MM.1S (cell line): Measurements from ENCODE around the gene SLC27A4.

Experiments
- DNase-seq: peaks from one replicate; pipeline ENCODE4 v3.0.0-alpha.2; 2015
- H2AFZ ChIP-seq: fragments of 300-600 bp; sonication (generic); 2 replicates; pipeline ENCODE4 v1.6.0; 2016; ENCODE audit warnings: antibody characterized with exemption, low read length
- H3F3A ChIP-seq: fragments of 300-600 bp; sonication (generic); 2 replicates; pipeline ENCODE4 v1.6.1; 2016; ENCODE audit warnings: mild to moderate bottlenecking, antibody characterized with exemption, low read length, moderate library complexity, mixed read lengths; ENCODE audit not compliant: insufficient read depth
- H3K27ac ChIP-seq: fragments of 300-600 bp; sonication (generic); 2 replicates; pipeline ENCODE4 v1.5.1; 2016; ENCODE audit warnings: mild to moderate bottlenecking, low read length
- H3K27me3 ChIP-seq: fragments of 300-600 bp; sonication (generic); replicated peaks from 2 replicates; pipeline ENCODE4 v1.6.0; 2016; ENCODE audit warnings: low read length; ENCODE audit not compliant: insufficient read depth
- H3K36me3 ChIP-seq: fragments of 300-600 bp; sonication (generic); replicated peaks from 2 replicates; pipeline ENCODE4 v1.6.1; 2016; ENCODE audit warnings: mild to moderate bottlenecking, low read length, mixed read lengths; ENCODE audit not compliant: insufficient read depth
- H3K4me1 ChIP-seq: fragments of 300-600 bp; sonication (generic); 2 replicates; pipeline ENCODE4 v1.6.1; 2016; ENCODE audit warnings: low read length, mixed read lengths
- H3K4me2 ChIP-seq: fragments of 300-600 bp; sonication (generic); 2 replicates; pipeline ENCODE4 v1.6.0; 2016; ENCODE audit warnings: low read depth, low read length
- H3K4me3 ChIP-seq: fragments of 300-600 bp; sonication (generic); 2 replicates; pipeline ENCODE4 v1.5.1; 2016; ENCODE audit warnings: low read length, mixed read lengths
- H3K79me2 ChIP-seq: fragments of 300-600 bp; sonication (generic); 2 replicates; pipeline ENCODE4 v1.6.1; 2016; ENCODE audit warnings: mixed run types, low read length, mixed read lengths
- H3K9ac ChIP-seq: fragments of 300-600 bp; sonication (generic); 2 replicates; pipeline ENCODE4 v1.6.1; 2016; ENCODE audit warnings: low read length, mixed read lengths
- H3K9me2 ChIP-seq: fragments of 300-600 bp; sonication (generic); replicated peaks from 2 replicates; pipeline ENCODE4 v1.6.1; 2016; ENCODE audit warnings: mild to moderate bottlenecking, low read length, mixed read lengths; ENCODE audit not compliant: insufficient read depth
- H3K9me3 ChIP-seq: fragments of 300-600 bp; sonication (generic); replicated peaks from 2 replicates; pipeline ENCODE4 v1.6.1; 2016; ENCODE audit warnings: mild to moderate bottlenecking, low read length, mixed read lengths; ENCODE audit not compliant: insufficient read depth
- H4K20me1 ChIP-seq: fragments of 300-600 bp; sonication (generic); 2 replicates; pipeline ENCODE4 v1.6.1; 2016; ENCODE audit warnings: mild to moderate bottlenecking, low read length, moderate library complexity, mixed read lengths; ENCODE audit not compliant: insufficient read depth
- CTCF ChIP-seq: fragments of 300-600 bp; sonication (generic); IDR thresholded peaks from 2 replicates; pipeline ENCODE4 v1.5.1; 2016; ENCODE audit warnings: antibody characterized with exemption, low read length, mixed read lengths
- EZH2 ChIP-seq: fragments of 300-600 bp; sonication (generic); optimal IDR thresholded peaks from 2 replicates; pipeline ENCODE3; 2017; ENCODE audit warnings: low read depth, mild to moderate bottlenecking, antibody characterized with exemption, low read length, mixed read lengths
- EZH2phosphoT487 ChIP-seq: fragments of 300-600 bp; sonication (generic); IDR thresholded peaks from 2 replicates; pipeline ENCODE4 v1.6.1; 2018; ENCODE audit warnings: antibody characterized with exemption, low read length

Gene SLC27A4

GRCh38 chr9:128344931-128345605 is 4.7 kb downstream of the SLC27A4 start:
- H3K4me2 ChIP-seq: no peak overlapping the region
- no peaks in the 10 kb centered on the region for H3K36me3 ChIP-seq

GRCh38 chr9:128349125-128349524 is 8.8 kb downstream of the SLC27A4 start:
- TF ChIP-seq CTCF (no peak), EZH2phosphoT487 (no peak)
- H3K36me3 ChIP-seq: no peaks in the 10 kb centered on the region
- no peak for DNase-seq

More at GRCh38 chr9:128344931-128345605, 4.7 kb downstream of the SLC27A4 start:
- no peak overlapping the region for H2AFZ ChIP-seq
- no peak overlapping the region for H3K27ac ChIP-seq
- H3K9me2 ChIP-seq: no peaks in the 10 kb centered on the region
- no peak for TF ChIP-seq EZH2phosphoT487
- no peak for TF ChIP-seq EZH2
- no peak for TF ChIP-seq CTCF
- no peak overlapping the region for H3K9ac ChIP-seq
- no peaks in the 10 kb centered on the region for H4K20me1 ChIP-seq
- H3K4me1 ChIP-seq: no peaks in the 10 kb centered on the region
- no peak for DNase-seq
- H3K27me3 ChIP-seq: no peaks in the 10 kb centered on the region
- H3K79me2 ChIP-seq: peaks cover 5% of the 10 kb centered on the region; the same call in 1 of the 2 replicates
- no peak overlapping the region for H3K4me3 ChIP-seq
- H3K9me3 ChIP-seq: no peaks in the 10 kb centered on the region
- H3F3A ChIP-seq: peaks cover 7% of the 10 kb centered on the region; the same call in 1 of the 2 replicates

GRCh38 chr9:128349772-128350171 is 9.4 kb downstream of the SLC27A4 start:
- Histone ChIP-seq H3K9ac (no peak overlapping the region), H4K20me1 (no peaks in the 10 kb centered on the region), H3K9me2 (no peaks in the 10 kb centered on the region), H3F3A (no peaks in the 10 kb centered on the region), H3K27ac (no peak overlapping the region), H3K27me3 (no peaks in the 10 kb centered on the region), H3K4me1 (no peaks in the 10 kb centered on the region), H3K4me2 (no peak overlapping the region), H3K36me3 (no peaks in the 10 kb centered on the region), H2AFZ (no peak overlapping the region), H3K4me3 (no peak overlapping the region), H3K9me3 (no peaks in the 10 kb centered on the region), H3K79me2 (no peaks in the 10 kb centered on the region)
- no peak for TF ChIP-seq EZH2phosphoT487
- TF ChIP-seq EZH2: no peak
- no peak for TF ChIP-seq CTCF
- no peak for DNase-seq

More at GRCh38 chr9:128349125-128349524, 8.8 kb downstream of the SLC27A4 start:
- Histone ChIP-seq H3K9ac (no peak overlapping the region), H2AFZ (no peak overlapping the region), H3K4me1 (no peaks in the 10 kb centered on the region), H3F3A (no peaks in the 10 kb centered on the region), H3K9me3 (no peaks in the 10 kb centered on the region), H3K79me2 (no peaks in the 10 kb centered on the region), H4K20me1 (no peaks in the 10 kb centered on the region), H3K9me2 (no peaks in the 10 kb centered on the region), H3K27me3 (no peaks in the 10 kb centered on the region), H3K4me3 (no peak overlapping the region), H3K4me2 (no peak overlapping the region), H3K27ac (no peak overlapping the region)
